ENCODE data around the gene PHACTR1. TPM values are rescaled to one million over a fixed set of nuclear protein-coding genes. Genes with fewer than 3 reads are reported as not detected.

The PHACTR1 gene
- total RNA-seq, 1 experiment from 2014 or later: 0.14 TPM

DNA sequence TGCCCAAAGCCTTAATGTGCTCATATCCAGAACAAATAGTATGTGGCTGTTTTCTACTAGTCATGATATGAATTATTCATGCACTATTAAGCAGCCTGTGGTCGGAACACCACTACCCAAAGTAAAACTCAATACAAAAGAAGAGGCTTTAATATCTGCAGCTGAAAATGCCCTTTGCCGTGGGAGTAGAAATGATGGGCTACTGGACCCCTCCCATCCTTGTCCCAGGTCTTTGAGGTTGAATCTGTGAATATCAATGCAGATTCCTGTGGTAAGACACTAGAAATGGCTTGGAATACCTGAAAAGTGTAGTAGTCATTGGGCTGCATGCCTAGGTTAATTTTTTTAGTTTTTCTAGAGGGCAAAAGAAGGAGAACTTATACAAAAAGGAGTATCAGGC is 308.0 kb downstream of the PHACTR1 start:
- no peaks in the 10 kb centered on the region for H3K27me3 ChIP-seq
- no peak overlapping the region for H3K27ac ChIP-seq
- H3K4me3 ChIP-seq: no peak overlapping the region
- no peaks in the 10 kb centered on the region for H3K9me3 ChIP-seq (replicated peaks)
- no peak for DNase-seq
- H3K36me3 ChIP-seq: no peaks in the 10 kb centered on the region
- 0 out of 2 replicates have a peak, but pooled peaks cover 3% of the 10 kb centered on the region for H3K4me1 ChIP-seq

DNA sequence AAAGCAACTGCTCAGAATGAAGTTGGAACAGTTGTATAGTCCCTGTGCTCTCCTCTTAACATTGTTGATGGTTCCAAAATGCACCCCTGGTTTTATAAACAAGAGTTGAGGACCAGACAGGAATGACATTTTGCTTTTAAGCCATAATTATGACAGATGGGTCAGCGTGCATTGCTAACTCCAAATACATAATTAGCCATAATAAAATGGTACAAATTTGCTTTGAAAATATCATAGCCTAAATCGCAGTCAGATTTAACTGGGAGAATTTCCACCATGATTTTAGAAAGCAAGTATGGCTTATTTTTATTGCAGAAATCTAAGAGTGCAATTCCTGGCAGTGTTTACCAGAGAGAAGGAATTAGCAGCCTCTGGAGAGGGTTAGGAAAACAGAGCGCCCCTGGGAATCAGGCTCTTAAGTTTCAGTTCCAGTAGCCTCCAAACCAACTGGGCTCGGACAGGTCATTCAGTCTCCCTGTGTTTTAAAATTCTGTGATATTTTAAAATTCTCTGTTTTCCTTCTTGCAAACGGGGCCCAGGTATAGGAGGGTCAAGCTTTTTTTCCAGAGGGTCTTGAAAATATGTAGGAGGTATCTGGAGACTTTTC is 309.4 kb downstream of the PHACTR1 start:
- Histone ChIP-seq H3K36me3 (no peaks in the 10 kb centered on the region), H3K27ac (no peak overlapping the region), H3K4me1 (0 out of 2 replicates have a peak, but pooled peaks cover 3% of the 10 kb centered on the region), H3K9me3 (replicated peaks) (no peaks in the 10 kb centered on the region), H3K4me3 (no peak overlapping the region), H3K27me3 (no peaks in the 10 kb centered on the region)
- no peak for DNase-seq

DNA sequence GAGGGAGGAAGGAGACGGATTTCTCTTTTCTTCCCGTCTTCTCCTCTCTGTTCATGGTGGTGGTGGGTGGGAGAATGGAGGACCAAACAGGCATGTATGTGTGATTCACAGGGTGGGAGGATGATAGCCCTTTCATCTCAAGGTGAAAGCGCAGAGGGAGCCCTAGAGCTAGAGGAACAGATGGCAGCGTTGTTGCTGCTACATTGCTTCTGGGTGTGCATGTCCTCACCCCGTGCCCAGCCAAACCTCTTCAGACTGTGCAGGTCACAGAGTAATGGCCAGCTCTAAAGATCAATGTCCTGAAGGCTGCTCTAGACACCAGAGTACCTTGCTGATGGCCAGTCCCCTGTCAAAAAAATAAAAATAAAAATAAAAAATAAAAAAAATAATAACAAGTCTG is 310.0 kb downstream of the PHACTR1 start:
- Histone ChIP-seq H3K9me3 (replicated peaks) (no peaks in the 10 kb centered on the region), H3K27ac (no peak overlapping the region), H3K4me1 (0 out of 2 replicates have a peak, but pooled peaks cover 3% of the 10 kb centered on the region), H3K4me3 (no peak overlapping the region), H3K36me3 (no peaks in the 10 kb centered on the region), H3K27me3 (no peaks in the 10 kb centered on the region)
- DNase-seq: peak; percentile 4 to 35

GRCh38 chr6:13027207-13027606 is 310.6 kb downstream of the PHACTR1 start:
- Histone ChIP-seq H3K27me3 (no peaks in the 10 kb centered on the region), H3K27ac (no peak overlapping the region), H3K9me3 (replicated peaks) (no peaks in the 10 kb centered on the region), H3K36me3 (no peaks in the 10 kb centered on the region), H3K4me3 (no peak overlapping the region), H3K4me1 (0 out of 2 replicates have a peak, but pooled peaks cover 3% of the 10 kb centered on the region)
- no peak for DNase-seq

- no peaks in the 10 kb centered on the region for H3K9me3 ChIP-seq (replicated peaks)
These were observed 313.8 kb downstream of the PHACTR1 start for GRCh38 chr6:13030396-13030795.

GRCh38 chr6:13032566-13032965 is 316.0 kb downstream of the PHACTR1 start:
- no peaks in the 10 kb centered on the region for H3K36me3 ChIP-seq

More at GRCh38 chr6:13030396-13030795, 313.8 kb downstream of the PHACTR1 start:
- H3K27me3 ChIP-seq: no peaks in the 10 kb centered on the region
- 0 out of 2 replicates have a peak, but pooled peaks cover 3% of the 10 kb centered on the region for H3K4me1 ChIP-seq
- DNase-seq: no peak
- no peak overlapping the region for H3K27ac ChIP-seq
- H3K4me3 ChIP-seq: no peak overlapping the region
- H3K36me3 ChIP-seq: no peaks in the 10 kb centered on the region

GRCh38 chr6:13033145-13033544 is 316.6 kb downstream of the PHACTR1 start:
- H3K36me3 ChIP-seq: no peaks in the 10 kb centered on the region
- no peak overlapping the region for H3K27ac ChIP-seq
- H3K4me3 ChIP-seq: no peak overlapping the region
- H3K27me3 ChIP-seq: no peaks in the 10 kb centered on the region
- H3K9me3 ChIP-seq (replicated peaks): no peaks in the 10 kb centered on the region
- no peak for DNase-seq
- H3K4me1 ChIP-seq: no peaks in the 10 kb centered on the region

More at GRCh38 chr6:13032566-13032965, 316.0 kb downstream of the PHACTR1 start:
- no peak overlapping the region for H3K4me3 ChIP-seq
- no peak for DNase-seq
- no peaks in the 10 kb centered on the region for H3K27me3 ChIP-seq
- H3K4me1 ChIP-seq: no peaks in the 10 kb centered on the region
- H3K9me3 ChIP-seq (replicated peaks): no peaks in the 10 kb centered on the region
- no peak overlapping the region for H3K27ac ChIP-seq

- no peak for DNase-seq
- Histone ChIP-seq H3K36me3 (no peaks in the 10 kb centered on the region), H3K9me3 (replicated peaks) (no peaks in the 10 kb centered on the region), H3K4me3 (no peak overlapping the region), H3K27me3 (no peaks in the 10 kb centered on the region), H3K4me1 (no peaks in the 10 kb centered on the region), H3K27ac (no peak overlapping the region)
These were observed 317.7 kb downstream of the PHACTR1 start for GRCh38 chr6:13034316-13034715.

DNA sequence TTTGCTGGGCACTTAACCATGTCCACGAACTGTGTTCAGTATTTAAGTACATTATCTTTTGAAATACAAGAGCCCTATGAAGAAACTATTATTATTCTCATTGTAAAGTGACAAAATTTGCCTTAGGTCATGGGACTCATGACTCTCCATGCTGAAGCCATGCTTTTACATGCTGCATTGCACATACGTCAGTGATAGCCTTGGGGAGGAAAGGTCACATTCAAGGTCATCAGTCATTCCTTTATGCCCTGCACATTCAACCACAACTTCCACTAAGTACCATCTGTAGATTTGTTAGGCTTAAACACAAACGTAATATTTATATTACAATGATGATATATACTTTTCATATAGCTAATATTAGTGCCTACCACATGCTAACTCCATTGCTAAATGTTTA is 319.0 kb downstream of the PHACTR1 start:
- Histone ChIP-seq H3K4me3 (no peak overlapping the region), H3K27ac (no peak overlapping the region), H3K4me1 (no peaks in the 10 kb centered on the region), H3K9me3 (replicated peaks) (no peaks in the 10 kb centered on the region), H3K36me3 (no peaks in the 10 kb centered on the region), H3K27me3 (no peaks in the 10 kb centered on the region)
- no peak for DNase-seq

DNA sequence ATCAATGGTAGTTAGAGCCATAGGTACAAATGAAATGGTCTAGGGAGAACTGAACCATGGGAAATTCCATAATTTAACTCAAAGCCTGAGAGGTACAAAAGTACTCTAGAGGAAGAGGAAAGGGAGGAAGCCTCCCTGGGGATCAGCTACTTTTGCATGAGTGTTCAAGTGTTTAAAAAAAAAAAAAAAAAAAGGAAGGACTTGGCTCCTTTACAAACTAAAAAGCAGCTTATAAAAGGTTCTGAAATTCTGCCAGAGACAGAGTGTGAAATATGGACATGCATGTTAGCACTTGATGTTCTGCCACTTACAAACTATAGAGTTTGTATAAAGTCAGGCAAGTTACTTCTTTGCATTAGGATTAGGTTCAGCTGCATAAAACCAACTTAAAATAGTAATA is 321.7 kb downstream of the PHACTR1 start:
- Histone ChIP-seq H3K9me3 (replicated peaks) (no peaks in the 10 kb centered on the region), H3K27ac (no peak overlapping the region), H3K4me3 (no peak overlapping the region), H3K36me3 (no peaks in the 10 kb centered on the region), H3K27me3 (no peaks in the 10 kb centered on the region), H3K4me1 (no peaks in the 10 kb centered on the region)
- DNase-seq: no peak

GRCh38 chr6:13038741-13039190 is 322.2 kb downstream of the PHACTR1 start:
- H3K27ac ChIP-seq: no peak overlapping the region
- no peaks in the 10 kb centered on the region for H3K4me1 ChIP-seq
- no peak overlapping the region for H3K4me3 ChIP-seq
- H3K27me3 ChIP-seq: no peaks in the 10 kb centered on the region
- no peaks in the 10 kb centered on the region for H3K9me3 ChIP-seq (replicated peaks)
- no peaks in the 10 kb centered on the region for H3K36me3 ChIP-seq
- DNase-seq: no peak

DNA sequence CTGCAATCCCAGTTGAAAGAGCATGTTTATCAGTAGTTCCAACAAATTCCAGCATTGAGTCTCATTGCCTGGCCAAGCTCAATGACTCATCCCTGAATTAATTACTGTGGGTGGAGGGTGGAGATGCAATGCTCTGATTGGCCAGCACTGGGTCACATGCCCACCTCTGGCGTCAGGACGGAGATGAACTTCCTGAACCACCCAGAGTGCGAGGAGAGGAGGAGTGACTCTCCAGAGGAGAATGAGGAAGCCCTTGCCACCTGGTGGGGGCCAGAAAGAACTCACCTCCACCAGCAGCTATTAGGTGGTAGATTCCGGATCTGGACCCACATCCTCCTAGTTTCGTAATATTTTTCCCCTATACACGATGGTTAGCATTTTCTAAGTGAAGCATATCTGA is 327.8 kb downstream of the PHACTR1 start:
- peak; percentile 4 to 12 for DNase-seq

DNA sequence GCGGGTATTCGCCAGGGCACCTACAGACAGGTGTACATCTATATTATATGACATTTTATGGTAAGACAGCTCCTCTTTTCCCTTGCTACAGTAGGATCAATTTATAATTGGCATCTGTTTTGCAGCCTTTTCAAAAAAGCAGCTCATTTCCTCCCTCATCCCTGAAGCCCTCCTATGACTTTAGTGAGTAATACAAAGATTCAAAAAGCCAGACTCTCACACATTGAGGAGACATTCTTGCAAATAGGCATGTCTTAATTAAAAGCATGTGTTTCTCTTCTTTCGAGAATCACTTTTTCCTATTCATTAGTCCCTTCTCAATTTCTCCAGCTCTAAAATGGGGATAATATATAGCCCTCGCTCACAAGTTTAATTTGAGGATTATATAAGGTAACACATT is 328.3 kb downstream of the PHACTR1 start:
- no peak overlapping the region for H3K4me3 ChIP-seq
- no peak for DNase-seq
- no peaks in the 10 kb centered on the region for H3K4me1 ChIP-seq
- H3K27ac ChIP-seq: no peak overlapping the region
- no peaks in the 10 kb centered on the region for H3K9me3 ChIP-seq (replicated peaks)
- H3K36me3 ChIP-seq: no peaks in the 10 kb centered on the region
- no peaks in the 10 kb centered on the region for H3K27me3 ChIP-seq

More for the DNA sequence above, 327.8 kb downstream of the PHACTR1 start:
- H3K27me3 ChIP-seq: no peaks in the 10 kb centered on the region
- no peaks in the 10 kb centered on the region for H3K36me3 ChIP-seq
- H3K4me3 ChIP-seq: no peak overlapping the region
- H3K27ac ChIP-seq: no peak overlapping the region
- H3K4me1 ChIP-seq: no peaks in the 10 kb centered on the region
- H3K9me3 ChIP-seq (replicated peaks): no peaks in the 10 kb centered on the region

DNA sequence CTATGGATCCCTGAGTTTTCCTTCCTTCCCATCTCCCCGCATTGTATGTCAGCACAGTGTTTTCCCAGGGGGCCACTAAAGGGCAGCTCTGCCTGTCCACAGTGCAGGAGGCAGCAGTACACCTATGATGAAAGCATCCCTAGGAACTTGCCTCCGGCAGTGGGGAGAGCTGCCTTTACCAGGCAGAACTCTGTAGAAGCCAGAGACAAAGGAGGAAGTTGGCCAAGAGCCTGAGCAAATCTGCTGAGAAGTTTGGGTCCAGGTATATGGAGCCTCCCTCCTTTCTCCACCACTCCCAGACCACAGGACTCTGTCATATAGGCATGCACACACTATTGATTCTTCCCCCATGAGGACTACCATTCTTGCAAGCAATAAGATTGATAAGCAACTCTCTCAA is 329.1 kb downstream of the PHACTR1 start:
- Histone ChIP-seq H3K27me3 (no peaks in the 10 kb centered on the region), H3K27ac (no peak overlapping the region), H3K9me3 (replicated peaks) (no peaks in the 10 kb centered on the region), H3K4me1 (no peaks in the 10 kb centered on the region), H3K36me3 (no peaks in the 10 kb centered on the region), H3K4me3 (no peak overlapping the region)
- no peak for DNase-seq

DNA sequence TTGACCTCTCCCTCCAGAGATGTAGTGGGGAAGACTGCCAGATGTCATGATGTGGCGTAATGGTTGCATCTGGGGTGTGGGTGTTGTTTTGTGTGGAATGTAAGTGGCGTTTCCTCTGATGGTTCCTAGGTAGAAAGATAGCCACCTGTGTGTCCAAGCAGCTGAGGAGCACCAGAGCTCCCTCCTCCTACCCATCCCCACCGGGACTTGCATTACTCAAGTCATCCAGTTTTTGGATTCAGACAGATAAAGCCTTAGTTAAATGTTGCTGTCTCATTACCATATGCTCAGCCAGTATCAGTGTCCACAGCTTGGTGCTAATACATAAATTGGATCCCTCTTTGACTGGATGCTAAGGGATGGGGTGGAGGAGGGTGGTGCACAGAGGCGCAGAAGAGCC is 329.5 kb downstream of the PHACTR1 start:
- Histone ChIP-seq H3K4me3 (no peak overlapping the region), H3K27me3 (no peaks in the 10 kb centered on the region), H3K27ac (no peak overlapping the region), H3K9me3 (replicated peaks) (no peaks in the 10 kb centered on the region), H3K36me3 (no peaks in the 10 kb centered on the region), H3K4me1 (no peaks in the 10 kb centered on the region)
- no peak for DNase-seq

- Histone ChIP-seq H3K4me3 (no peak overlapping the region), H3K9me3 (replicated peaks) (no peaks in the 10 kb centered on the region), H3K27me3 (no peaks in the 10 kb centered on the region), H3K27ac (no peak overlapping the region), H3K4me1 (no peaks in the 10 kb centered on the region), H3K36me3 (no peaks in the 10 kb centered on the region)
- DNase-seq: no peak
These were observed 331.5 kb downstream of the PHACTR1 start for GRCh38 chr6:13048113-13048512.

Data from SJCRH30 (cell line).